Activated gamma-delta T cell treated with anti-CD3 and anti-CD28 coated beads, Interleukin-2, amount 50 U/mL, for 16 hours (primary cell): ENCODE measurements around the gene BAIAP2L1.
"Not testable (repeated sequence)": the region's sequence is repeated elsewhere in the genome, so short reads cannot be mapped to it uniquely, and the experiment has no call there.

Experiments
- DNase-seq: peaks from one replicate; pipeline ENCODE4 v3.0.0-alpha.2; 2020; ENCODE audit warnings: low read depth

Gene BAIAP2L1

DNA sequence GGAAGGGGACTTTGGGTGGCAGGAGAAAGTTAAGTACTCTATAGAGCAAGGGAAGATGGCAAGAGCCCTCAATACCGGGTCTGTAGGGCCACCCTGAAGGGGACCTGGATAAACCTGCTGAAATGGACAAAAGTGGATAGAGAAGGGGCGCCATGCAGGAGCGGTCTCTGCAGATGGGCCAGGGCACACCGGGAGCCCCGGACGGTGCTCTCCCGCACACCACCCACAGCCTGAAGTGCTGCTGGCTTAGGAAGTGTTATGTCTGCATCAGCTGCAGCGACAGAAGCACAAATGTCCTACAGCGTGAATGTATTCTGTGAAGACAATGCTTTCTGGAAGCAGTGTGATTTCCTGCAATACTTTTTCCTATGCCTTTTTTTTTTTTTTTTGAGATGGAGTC, 81.7 kb downstream of the BAIAP2L1 start:
- DNase-seq: no peak

DNA sequence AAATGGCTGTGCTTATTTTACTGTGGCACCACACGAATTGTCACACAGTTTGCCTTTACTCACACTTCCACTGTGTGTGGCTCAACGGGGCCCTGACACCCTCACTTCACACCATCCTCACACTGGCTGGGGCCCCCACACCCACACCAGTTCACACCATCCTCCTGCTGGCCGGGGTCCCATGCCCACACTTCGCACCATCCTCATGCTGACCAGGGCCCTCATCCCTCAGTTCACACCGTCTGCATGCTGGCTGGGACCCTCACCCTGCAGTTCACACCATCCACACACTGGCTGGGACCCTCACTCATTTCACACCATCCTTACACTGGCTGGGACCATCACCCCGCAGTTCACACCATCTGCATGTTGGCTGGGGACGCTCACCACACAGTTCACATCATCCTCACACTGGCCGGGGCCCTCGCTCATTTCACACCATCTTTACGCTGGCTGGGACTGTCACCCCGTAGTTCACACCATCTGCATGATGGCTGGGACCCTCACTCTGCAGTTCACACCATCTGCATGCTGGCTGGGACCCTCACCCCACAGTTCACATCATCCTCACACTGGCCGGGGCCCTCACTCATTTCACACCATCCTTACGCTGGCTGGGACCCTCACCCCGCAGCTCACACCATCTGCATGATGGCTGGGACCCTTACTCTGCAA, 83.4 kb downstream of the BAIAP2L1 start:
- no peak for DNase-seq

DNA sequence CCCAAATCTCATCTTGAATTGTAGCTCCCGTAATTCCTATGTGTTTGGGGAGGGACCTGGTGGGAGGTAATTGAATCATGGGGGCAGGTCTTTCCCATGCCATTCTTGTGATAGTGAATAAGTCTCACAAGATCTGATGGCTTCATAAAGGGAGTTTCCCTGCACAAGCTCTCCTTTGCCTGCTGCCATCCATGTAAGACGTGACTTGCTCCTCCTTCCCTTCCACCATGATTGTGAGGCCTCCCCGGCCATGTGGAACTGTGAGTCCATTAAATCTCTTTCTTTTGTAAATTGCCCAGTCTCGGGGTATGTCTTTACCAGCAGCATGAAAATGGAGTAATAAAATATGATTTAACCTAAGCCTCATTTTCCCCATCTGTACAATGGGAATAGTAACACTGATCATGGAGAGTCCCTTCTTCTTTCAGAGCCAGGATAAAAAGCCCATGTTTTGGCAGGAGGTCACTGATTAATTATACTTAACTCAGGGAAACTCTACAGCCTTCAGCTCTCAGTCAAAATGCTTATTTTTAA, 84.8 kb downstream of the BAIAP2L1 start:
- DNase-seq: not testable (repeated sequence)

DNA sequence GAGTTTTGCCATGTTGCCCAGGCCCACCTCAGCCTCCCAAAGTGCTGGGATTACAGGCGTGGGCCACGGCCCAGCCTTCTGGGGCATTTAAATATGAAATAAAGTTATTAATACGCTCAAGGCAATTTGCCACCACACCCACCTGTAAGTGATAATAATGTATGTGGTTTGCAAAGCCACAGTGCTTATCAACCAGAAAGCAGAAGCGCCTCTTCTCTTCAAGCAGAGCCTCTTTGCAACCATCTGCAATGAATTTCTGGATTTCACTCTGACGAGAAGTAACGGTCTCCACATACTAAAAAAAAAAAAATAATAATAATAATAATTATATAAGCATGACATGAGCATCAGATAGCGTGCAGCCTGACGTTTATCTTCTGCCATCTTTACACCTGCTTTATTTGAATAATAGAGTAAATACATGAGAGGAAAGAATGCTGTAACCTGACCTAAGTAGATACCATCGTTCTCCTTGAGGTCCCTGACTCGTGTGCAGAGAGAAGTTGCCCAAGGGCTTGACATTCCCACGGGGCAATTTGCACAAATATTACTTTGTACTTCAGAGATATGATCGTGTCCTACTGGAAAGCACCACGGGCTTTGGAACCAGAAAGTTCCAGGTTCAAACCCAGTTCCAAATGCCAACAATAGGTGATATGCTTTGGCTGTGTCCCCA, 85.4 kb downstream of the BAIAP2L1 start:
- DNase-seq: no peak

DNA sequence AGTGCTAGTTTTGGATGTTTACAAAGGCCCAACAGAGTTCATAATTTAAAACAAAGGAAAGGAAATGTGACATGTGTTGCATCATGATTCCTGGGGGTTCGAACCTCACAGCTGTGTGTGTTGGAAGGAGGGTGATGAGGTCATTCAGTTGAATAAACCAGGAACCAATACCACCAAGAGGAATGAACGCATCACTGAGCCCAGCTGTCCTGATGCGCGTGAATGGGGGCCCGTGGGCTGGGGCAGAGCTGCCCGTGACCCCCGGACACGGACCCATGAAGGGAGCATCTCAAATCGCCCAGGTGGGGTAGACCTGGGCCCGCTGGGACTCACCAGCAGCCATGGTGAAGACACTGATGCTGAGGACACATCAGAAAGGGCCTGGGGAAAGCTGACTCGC, 86.4 kb downstream of the BAIAP2L1 start:
- no peak for DNase-seq

DNA sequence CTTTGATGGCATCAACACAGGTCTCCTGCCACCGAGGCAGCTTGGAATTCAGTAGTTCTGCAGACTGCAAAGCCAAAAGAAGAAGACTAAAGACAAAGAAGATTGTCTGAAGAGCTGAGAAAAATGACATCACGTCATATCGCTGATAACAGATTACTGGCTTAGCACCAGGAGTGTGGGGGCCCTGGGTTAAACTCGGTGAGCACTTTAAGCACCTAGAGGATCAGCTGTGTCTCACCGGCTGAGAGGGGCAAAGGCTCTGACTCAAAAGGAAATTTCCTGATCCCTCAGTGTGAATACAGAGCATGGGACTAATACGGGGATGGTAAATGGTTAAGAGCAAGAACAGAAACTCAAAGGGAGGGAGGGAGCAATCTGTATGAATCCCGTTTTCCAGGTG, 88.7 kb downstream of the BAIAP2L1 start:
- no peak for DNase-seq

DNA sequence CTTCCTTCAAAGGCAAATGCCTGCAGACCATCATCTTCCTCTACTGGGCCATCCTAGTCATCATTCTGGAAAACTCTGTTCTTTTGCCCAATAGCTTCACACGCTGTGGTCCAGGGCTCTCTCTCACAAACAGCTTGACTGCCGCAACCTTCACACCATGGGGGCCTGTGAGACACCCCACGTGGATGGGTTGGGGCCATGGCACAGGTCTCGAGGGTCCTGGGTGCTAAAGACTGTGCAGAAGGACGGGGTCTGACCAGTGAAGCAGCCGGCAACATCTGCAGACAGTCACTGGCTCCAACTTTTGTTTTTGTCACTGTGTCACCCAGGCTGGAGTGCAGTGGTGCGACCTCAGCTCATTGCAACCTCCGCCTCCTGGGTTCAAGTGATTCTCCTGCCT, 91.3 kb downstream of the BAIAP2L1 start:
- DNase-seq: no peak

DNA sequence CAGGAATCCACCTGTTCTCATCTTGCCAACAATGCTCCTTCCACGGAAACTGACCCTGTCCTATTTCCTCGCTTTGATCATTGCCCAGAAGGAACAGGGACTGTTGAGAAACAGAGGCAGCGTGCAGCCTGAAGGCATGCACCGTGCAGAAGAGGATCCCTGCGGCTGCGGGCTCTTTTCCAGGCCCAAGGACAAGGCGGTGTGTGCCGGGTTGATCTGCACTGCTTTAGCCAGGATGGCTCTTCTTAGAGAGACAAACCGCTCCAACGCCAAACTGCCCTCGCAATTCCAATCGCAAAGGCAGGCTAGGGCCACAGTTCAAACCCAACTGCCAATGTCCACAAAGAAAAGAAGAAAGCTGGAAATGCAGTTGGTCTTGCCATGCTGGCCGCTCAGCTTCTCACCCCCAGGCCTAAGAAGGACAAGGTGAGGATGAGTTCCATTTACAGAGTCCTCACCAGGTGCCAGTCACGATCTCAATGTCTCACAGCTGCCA, 92.9 kb downstream of the BAIAP2L1 start:
- DNase-seq: no peak

DNA sequence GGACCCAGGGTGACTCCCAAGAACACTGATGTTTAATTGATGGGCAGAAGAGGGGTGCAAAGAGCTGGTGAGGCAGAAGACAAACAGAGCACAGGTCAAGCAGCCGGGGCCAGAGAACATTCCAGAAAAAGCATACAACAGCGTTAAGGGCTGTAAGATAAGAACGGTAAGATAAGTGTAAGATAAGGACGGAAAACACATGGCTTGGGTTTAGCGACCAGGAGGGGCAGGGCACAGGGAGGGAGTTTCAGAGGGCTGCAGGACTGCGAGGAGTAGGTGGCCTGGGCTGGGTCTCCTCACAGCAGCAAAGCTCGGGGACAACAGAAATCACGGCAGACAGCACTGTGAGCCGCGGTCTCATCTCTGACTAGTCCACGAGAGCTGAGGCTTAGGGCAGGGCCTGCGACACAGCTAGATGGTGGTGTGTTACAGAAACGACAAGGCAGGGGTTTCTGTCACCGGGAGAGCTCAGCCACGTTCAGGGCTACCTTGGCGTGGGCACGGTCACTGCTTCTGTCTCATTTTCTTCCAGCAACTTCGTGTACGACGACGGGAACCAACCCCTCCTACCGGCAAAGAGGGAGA, 94.8 kb downstream of the BAIAP2L1 start:
- no peak for DNase-seq

DNA sequence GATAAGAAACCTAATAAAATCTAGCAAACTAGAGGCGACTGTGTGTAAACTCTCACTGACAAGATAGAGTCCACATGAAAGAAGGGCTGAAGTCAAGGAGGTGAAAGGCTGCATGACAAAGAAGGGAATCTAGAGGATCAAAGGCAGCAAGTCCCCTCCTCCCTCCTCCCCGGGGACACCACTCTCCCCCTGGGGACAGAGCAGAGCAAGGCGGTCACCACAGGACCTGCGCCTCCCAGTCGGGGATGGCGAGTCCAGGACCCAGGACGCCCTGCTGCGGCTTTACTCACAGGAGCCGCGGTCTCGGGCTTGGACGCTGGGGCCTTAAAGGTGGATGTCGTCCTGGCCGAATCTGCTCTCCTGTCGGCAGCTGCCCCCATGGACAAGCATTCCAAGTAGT, 97.0 kb downstream of the BAIAP2L1 start:
- no peak for DNase-seq

DNA sequence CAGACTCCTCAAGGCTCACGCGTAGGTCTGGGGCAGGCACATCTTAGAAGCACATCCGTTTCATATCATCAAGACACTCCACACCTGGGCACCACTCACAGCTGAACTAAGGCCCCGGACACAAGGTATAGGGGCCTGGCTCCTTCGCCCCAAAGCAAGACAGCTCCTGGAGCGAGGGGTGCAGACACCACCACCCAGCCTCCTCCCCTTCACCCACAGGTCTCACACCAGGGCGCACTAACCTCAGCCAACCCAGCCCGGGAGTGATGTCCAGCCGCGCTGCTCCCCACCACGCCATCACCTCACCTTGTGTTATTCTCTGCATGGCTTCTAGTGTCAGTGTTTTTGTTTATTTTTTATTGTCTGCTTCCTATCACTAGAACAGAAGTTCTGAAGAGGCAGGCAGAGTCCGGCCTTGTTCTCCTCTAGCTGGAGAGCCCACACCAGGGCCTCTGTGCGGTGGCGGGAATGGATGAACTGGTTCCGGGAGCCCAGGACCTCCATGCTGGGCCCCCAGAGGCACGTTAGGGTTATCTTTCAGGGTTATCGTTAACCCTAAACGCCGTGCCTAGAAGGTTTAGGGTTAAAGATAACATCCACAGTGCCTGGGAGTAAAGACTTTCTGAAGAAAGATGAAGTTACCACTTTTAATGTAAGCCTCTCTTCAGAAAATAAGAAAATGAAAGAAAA, 97.6 kb downstream of the BAIAP2L1 start:
- DNase-seq: no peak

DNA sequence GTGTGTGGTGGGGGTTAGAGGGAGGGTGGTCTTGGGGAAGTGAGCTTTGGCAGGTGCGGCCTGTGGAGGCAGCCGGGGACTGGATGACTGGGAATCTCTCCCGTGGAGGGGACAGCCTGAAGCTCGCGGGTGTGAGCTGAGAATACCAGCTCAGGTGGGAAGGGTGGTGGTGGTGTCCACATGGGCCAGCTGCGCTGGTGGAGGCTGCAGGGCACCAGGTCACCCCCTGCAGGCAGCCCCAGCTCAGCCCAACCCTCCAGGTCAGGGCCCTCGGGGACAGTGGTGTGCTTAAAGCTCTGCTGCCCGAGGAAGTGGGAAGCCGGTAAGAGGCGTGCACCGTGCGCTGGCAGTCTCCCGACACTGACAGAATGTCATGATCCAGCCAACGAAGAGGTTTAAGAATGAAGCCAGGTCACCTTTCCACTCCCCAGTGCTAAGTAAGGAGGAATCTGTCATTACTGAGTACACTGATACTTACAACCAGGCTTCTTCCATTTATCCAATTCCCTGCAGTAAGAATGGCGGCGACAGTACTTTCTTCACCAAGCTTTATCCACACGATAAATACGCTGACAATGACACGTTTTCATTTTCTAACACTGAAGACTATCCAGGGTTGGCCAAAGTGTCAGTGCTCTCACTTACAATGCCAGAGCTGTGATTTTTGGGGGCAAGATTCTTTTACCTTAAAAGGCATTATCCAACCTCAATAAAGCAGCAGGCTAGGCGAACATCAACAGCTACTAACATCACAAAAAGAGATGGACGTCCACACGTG, 99.0 kb downstream of the BAIAP2L1 start:
- DNase-seq: no peak

DNA sequence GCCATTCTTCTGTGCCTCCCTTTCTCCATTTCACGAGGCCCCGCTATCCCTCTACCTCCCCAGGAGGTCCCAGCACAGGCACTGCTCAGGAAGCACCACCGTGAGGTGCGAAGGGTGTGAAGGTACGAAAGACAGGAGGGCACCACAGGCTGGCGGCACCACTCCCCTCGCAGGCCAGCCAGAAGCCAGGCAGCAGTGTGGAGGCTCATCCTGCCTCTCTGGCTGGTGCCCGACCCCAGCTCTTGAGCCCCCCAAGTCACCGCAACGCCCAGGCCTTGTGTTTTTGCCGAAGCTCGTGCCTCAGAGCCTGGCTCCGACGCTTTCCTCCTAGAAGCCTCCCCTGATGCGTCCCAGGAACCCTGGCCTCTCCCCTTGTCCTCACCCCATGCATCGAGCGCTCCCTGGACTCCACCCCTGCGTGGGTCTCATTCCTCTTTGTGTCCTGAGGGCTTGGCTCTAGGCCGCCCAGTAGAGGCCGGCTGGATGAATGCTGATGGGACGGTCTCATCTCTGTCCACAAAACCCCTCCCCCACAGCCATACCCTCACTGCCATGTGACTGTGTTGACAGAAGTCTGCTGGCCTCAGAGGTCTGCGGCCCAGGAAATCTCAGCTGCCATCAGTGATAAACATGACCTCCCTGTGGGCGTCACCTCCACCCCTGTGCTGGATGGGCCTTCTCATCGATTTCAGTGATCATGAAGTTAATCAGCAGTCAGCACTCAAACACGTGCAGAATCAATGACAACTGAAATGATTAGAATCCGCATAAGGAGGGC, 100.1 kb downstream of the BAIAP2L1 start:
- no peak for DNase-seq

DNA sequence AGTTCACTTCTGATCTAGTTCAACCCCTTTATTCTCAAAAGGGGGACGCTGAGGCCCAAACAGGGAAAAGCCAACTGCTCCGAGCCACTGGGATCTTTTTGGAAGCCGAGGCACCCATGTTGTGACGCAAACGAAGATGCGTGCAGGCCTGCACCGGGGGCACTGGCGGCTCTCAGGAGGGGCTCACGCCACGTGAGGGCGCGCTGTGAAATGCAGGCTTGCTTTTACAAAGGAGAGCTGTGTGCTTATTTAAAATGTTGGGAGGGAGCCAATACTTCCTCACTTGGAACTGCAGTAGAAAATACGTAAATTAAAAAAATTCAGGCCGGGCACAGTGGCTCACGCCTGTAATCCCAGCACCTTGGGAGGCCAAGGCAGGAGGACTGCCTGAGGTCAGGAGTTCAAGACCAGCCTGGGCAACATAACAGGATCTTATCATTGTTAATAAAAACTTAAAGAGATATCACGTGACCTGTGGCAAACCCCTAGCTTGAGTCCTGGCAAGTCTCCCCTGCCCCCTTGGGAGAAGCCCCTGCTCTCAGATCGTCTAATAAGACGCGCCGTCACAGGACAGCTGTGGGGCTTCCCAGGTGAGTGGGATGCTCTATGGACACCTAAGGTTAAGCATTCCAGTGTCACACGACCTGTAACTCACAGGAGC, 103.1 kb downstream of the BAIAP2L1 start:
- DNase-seq: no peak

DNA sequence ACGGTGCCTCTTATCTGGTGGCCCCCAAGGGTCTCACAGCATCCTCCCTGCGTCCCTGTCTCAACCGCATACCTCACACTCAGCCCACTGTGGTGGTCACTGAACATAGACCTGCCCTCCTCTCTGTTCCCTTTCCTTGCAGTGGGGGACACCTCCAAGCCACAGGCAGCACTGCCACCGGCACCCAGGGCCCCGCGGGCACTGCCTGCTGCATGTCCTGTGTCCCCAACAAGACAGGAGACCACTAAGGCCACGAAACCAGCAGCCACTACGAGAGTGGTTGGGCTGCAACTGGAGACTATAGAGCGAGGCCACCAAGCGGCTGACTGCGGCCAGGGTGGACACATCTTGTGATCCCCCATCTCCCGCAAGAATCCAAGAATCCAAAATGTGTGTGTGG, 104.1 kb downstream of the BAIAP2L1 start:
- no peak for DNase-seq

DNA sequence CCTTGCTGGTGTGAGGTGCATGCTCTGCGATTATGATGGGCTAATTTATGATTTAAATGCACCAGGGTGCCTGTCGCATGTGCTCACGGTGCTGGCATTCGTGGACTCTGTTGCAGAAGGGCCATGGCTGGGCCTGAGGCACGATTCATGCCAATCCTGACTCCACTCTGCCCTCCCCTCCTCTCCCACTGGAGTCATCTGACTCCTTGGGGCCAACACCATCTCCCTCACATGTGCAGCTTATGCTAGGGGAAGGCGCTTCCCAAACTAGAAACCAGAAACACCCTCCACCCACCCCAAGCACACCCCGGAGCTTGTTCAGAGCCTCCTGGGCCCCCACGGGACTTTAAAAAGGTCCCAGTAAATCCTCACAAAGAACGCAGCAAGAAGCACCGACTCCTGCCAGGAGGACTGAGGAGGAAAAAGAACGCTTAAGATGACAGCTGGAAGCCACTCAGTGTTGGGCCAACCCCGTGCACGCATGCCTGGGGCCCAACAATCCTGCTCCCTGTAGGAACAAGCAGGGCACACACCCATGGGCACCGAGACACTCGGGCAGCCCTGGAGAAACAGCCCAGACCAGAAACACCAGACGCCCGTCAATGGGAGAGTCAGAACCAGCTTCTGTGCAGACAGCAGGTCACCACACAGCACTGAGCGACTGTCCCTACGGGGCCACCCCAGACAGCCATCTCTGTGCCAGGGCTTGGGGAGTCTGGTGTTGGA, 105.3 kb downstream of the BAIAP2L1 start:
- no peak for DNase-seq

DNA sequence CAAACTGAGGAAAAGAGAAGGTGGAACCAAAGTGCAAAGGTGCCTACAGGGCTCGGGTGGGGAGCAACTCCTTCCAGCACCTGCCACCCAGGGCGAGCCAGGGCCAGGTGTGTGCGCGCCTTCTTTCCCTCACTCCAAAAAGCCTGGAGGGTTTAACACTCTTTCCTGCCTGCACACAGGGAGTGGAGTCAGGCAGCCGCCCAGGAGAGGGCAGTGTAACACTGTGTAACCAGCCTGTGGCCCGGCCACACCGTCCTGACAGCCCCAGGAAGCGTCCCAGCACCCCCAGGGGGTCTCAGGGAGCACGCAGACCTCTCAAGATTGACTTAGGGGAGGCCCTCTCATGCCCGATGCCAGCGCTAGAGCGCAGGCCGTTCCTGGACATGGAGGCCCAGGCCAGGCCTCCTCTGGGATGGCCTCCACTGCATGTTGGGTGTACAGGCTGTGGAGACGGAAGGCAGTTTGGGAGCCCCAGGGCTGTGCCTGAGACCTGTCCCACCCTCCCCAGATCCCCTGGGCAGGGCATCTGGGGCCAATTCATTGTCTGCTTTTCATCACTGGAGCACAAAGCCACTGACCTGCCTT, 106.0 kb downstream of the BAIAP2L1 start:
- DNase-seq: no peak

DNA sequence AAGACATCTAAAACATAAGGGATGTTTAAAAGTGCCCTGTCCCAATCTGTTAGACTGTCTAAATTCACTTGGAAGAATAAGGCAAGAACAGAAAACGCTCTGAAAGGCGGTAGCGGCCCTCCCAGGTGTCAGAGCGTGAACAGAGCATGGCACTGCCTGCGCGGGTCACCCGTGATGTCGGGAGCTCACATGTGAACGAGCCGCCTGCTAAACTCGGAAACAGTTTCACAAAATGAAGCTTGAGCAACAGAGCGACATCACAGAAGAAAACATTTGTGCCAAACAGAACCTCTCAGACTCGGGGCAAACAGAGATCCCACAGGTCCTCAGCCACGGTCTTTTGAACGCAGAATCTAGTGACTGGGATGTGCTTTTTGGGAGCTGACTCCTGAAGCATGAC, 106.6 kb downstream of the BAIAP2L1 start:
- no peak for DNase-seq

DNA sequence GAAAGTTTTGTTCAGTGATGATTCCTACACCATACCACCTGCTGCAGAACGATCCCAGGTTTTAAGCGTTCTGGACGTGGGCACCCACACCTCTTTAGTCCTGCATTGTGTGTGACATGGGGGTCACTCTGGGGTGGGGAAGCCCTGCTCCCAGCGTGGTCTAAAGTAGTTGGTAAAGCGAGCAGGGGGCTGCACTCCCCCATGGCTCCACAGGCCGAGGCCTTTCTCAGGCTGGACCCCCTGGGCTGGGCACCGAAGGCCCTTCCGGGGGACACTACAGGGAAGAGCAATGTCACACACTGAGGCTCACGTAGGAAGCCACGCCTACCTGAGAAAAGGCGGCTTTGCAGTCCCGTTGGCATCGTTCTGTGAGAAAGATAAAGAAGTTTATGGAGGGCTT, 107.1 kb downstream of the BAIAP2L1 start:
- no peak for DNase-seq
